ENCODE data around the gene ALG12.

ALG12 gene

GRCh38 chr22:49929211-49929979 lies 11.2 kb upstream of the ALG12 start:
- no peak for DNase-seq

- DNase-seq, result no peak
Measured at GRCh38 chr22:49928555-49929210, 10.4 kb upstream of the ALG12 start.

- no peak for DNase-seq
Measured at GRCh38 chr22:49928185-49928495, 9.9 kb upstream of the ALG12 start.

GRCh38 chr22:49927483-49928184 lies 9.4 kb upstream of the ALG12 start:
- DNase-seq, result no peak

GRCh38 chr22:49926916-49927315 lies 8.7 kb upstream of the ALG12 start:
- DNase-seq, result no peak

- DNase-seq, result no peak
Measured at GRCh38 chr22:49925525-49926128, 7.4 kb upstream of the ALG12 start.

GRCh38 chr22:49924113-49924833 lies 6.0 kb upstream of the ALG12 start:
- DNase-seq, result no peak

- no peak for DNase-seq
Measured at GRCh38 chr22:49923445-49923844, 5.2 kb upstream of the ALG12 start.

- no peak for DNase-seq
Measured at GRCh38 chr22:49922926-49923325, 4.7 kb upstream of the ALG12 start.

- DNase-seq, result no peak
Measured at GRCh38 chr22:49922484-49922883, 4.2 kb upstream of the ALG12 start.

GRCh38 chr22:49921508-49922278 lies 3.5 kb upstream of the ALG12 start:
- DNase-seq, result no peak

GRCh38 chr22:49920859-49921258 lies 2.6 kb upstream of the ALG12 start:
- no peak for DNase-seq

GRCh38 chr22:49918911-49919881 lies 958 bp upstream of the ALG12 start:
- DNase-seq, result no peak

- no peak for DNase-seq
Measured at GRCh38 chr22:49916831-49917230, 1.4 kb downstream of the ALG12 start.

GRCh38 chr22:49915610-49916009 lies 2.6 kb downstream of the ALG12 start:
- no peak for DNase-seq

GRCh38 chr22:49914256-49914655 lies 4.0 kb downstream of the ALG12 start:
- DNase-seq, result no peak

- no peak for DNase-seq
Measured at GRCh38 chr22:49913446-49913845, 4.8 kb downstream of the ALG12 start.

- no peak for DNase-seq
Measured at GRCh38 chr22:49913026-49913425, 5.2 kb downstream of the ALG12 start.

GRCh38 chr22:49911881-49912625 lies 6.2 kb downstream of the ALG12 start:
- DNase-seq, result no peak
